GF-D8 (cell line): ENCODE results near the gene TIGAR.

Source experiments
- DNase-seq: peaks from one replicate; lab custom pipeline; 2025; lab: John Stamatoyannopoulos, UW

TIGAR gene

GRCh38 chr12:4282892-4283511 lies 38.0 kb upstream of the TIGAR start:
- no peak for DNase-seq

GRCh38 chr12:4283512-4284255 lies 37.3 kb upstream of the TIGAR start:
- DNase-seq, result no peak

GRCh38 chr12:4284306-4284705 lies 36.7 kb upstream of the TIGAR start:
- DNase-seq, result no peak

GRCh38 chr12:4285070-4285469 lies 35.9 kb upstream of the TIGAR start:
- DNase-seq, result no peak

- no peak for DNase-seq
These were observed 34.8 kb upstream of the TIGAR start for GRCh38 chr12:4286228-4286627.

GRCh38 chr12:4286771-4287317 lies 34.2 kb upstream of the TIGAR start:
- DNase-seq, result no peak

GRCh38 chr12:4287325-4288211 lies 33.4 kb upstream of the TIGAR start:
- no peak for DNase-seq

GRCh38 chr12:4288296-4289131 lies 32.5 kb upstream of the TIGAR start:
- no peak for DNase-seq

- DNase-seq, result no peak
These were observed 31.7 kb upstream of the TIGAR start for GRCh38 chr12:4289231-4289878.

- DNase-seq, result no peak
These were observed 30.8 kb upstream of the TIGAR start for GRCh38 chr12:4289998-4290790.

GRCh38 chr12:4292341-4293073 lies 28.5 kb upstream of the TIGAR start:
- DNase-seq, result no peak

GRCh38 chr12:4293299-4293965 lies 27.6 kb upstream of the TIGAR start:
- DNase-seq, result no peak

- DNase-seq, result no peak
These were observed 27.0 kb upstream of the TIGAR start for GRCh38 chr12:4293966-4294505.

- no peak for DNase-seq
These were observed 24.3 kb upstream of the TIGAR start for GRCh38 chr12:4296751-4297150.

- DNase-seq, result no peak
These were observed 23.4 kb upstream of the TIGAR start for GRCh38 chr12:4297617-4298016.

- DNase-seq, result no peak
These were observed 20.1 kb upstream of the TIGAR start for GRCh38 chr12:4300883-4301282.

GRCh38 chr12:4301932-4302501 lies 19.0 kb upstream of the TIGAR start:
- DNase-seq, result no peak

GRCh38 chr12:4302881-4303280 lies 18.1 kb upstream of the TIGAR start:
- DNase-seq, result no peak
